Keratinocyte (primary cell): ENCODE measurements around the gene RGS1.

Source experiments
- CTCF ChIP-seq, 3 experiments: IDR thresholded peaks in 1 of 3; conservative IDR thresholded peaks in 1 of 3; optimal IDR thresholded peaks in 1 of 3; 2 replicates in 2 of 3; 3 replicates in 1 of 3; pipeline versions ENCODE3 to v1.5.1; 2011; ENCODE audit warnings: low read length in 3 of 3, mild to moderate bottlenecking in 3 of 3, moderate library complexity in 2 of 3, control low read depth in 1 of 3, inconsistent platforms in 1 of 3; ENCODE audit not compliant: insufficient read depth in 2 of 3; ENCODE audit errors: extremely low read depth in 1 of 3
- EZH2 ChIP-seq: IDR thresholded peaks from one replicate; pipeline ENCODE4 v1.6.1; 2012; ENCODE audit warnings: inconsistent platforms, mild to moderate bottlenecking, low read length, moderate library complexity

GRCh38 chr1:192627901-192628300 is 52.3 kb downstream of the RGS1 start:
- TF ChIP-seq CTCF (optimal IDR thresholded peaks at IDR 0.05 in 1 of 3, IDR thresholded peaks at IDR 0.05 in 1 of 3, conservative IDR thresholded peaks at IDR 0.05 in 1 of 3; ENCODE audit: extremely low read depth in 1 of 3, insufficient read depth in 2 of 3, low read length in 3 of 3) (no peak), EZH2 (no peak)
